Activated naive CD4-positive, alpha-beta T cell treated with anti-CD3 and anti-CD28 coated beads for 36 hours (primary cell): ENCODE results near the gene LDLRAD4. TPM values are rescaled to one million over a fixed set of nuclear protein-coding genes. Genes with fewer than 3 reads are reported as not detected.
"Not testable (repeated sequence)": the region's sequence is repeated elsewhere in the genome, so short reads cannot be mapped to it uniquely, and the experiment has no call there.

Experiments
- CTCF ChIA-PET: fragments of 350-600 bp; sonication (Branson Sonifier 250); formaldehyde crosslinking; loops from one replicate; lab custom pipeline; 2021; ENCODE audit warnings: antibody characterized with exemption; lab: Charles Lee
- DNase-seq: peaks from one replicate; pipeline ENCODE4 v3.0.0-alpha.2; 2020
- H3K27ac Mint-ChIP-seq: one replicate; pipeline ENCODE4 v1.8.0; 2021; ENCODE audit warnings: mild to moderate bottlenecking, mixed read lengths
- H3K27me3 Mint-ChIP-seq: one replicate; pipeline ENCODE4 v1.8.0; 2021; ENCODE audit warnings: low read depth, mixed read lengths
- H3K36me3 Mint-ChIP-seq: one replicate; pipeline ENCODE4 v1.8.0; 2021; ENCODE audit warnings: low read depth, mixed read lengths
- H3K4me1 Mint-ChIP-seq: one replicate; pipeline ENCODE4 v1.8.0; 2021; ENCODE audit warnings: low read depth, mixed read lengths
- H3K4me3 Mint-ChIP-seq: one replicate; pipeline ENCODE4 v1.8.0; 2021; ENCODE audit warnings: mild to moderate bottlenecking, moderate library complexity, mixed read lengths
- H3K9me3 Mint-ChIP-seq: one replicate; pipeline ENCODE4 v1.8.0; 2021; ENCODE audit warnings: mixed read lengths
- intact Hi-C: fragments of 100-400 bp; cut with micrococcal nuclease; formaldehyde crosslinking; loops from one replicate; pipeline ENCODE4 v1.15.1; 2023
- total RNA-seq, 2 experiments: library from RNA; stranded (reverse); gene quantifications; one replicate each; pipeline ENCODE4 v1.2.3, GENCODE V29; 2021

LDLRAD4 gene
- total RNA-seq, 2 experiments from 2014 or later: 19.4 to 21.3 TPM

DNA sequence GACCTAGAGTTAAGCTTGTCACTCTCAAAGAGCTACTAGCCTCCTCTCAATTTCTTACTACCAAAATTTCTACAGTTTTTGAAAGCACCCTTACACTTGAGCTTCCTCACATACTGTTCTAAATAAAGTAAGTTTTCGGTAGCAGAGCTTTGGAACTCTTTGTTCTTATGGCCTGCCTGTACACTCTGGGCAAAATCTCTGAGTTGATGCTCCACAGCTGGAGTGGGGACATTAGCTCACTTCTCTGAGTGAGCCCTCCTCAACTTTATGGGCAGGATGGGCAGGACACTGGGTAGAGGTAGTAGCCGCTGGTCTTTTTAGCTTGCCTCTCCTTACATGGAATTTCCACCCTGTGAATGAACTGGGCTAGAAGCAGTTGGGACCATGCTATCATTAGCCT lies 380.0 kb downstream of the LDLRAD4 start:
- CTCF ChIA-PET: interaction anchor here (1.3 kb wide), 1 partner anchor 382 kb away, joined by 3 read pairs; no protein-coding TSS in a partner anchor
- intact Hi-C loops: no loop called here

DNA sequence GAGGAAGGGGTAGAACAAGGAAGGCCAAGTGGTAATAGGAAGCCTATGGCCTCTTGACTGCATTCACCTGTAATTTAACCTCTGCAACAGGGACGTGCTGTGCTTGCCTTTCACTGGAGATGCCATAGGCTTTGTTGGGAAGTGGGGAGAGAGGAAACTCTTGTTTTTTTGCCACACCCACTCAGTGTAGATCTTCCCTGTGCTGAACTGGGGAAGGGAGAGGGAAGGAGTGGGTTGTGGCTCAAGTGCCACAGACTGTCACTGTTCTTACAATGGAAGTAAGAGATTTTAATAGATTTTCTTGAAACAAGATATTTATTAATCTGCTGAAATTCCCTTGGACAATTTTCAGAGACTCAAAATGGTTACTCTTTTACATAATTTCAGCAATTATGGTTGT lies 380.5 kb downstream of the LDLRAD4 start:
- no peak for DNase-seq
- Mint-ChIP-seq H3K4me1 (no peaks in the 10 kb centered on the region), H3K36me3 (peaks cover 30% of the 10 kb centered on the region), H3K4me3 (no peak overlapping the region), H3K27ac (no peak overlapping the region), H3K9me3 (peaks cover 41% of the 10 kb centered on the region), H3K27me3 (no peaks in the 10 kb centered on the region)
- CTCF ChIA-PET: interaction anchor here (1.3 kb wide), 1 partner anchor 382 kb away, joined by 3 read pairs; no protein-coding TSS in a partner anchor
- intact Hi-C loops: no loop called here

More for the DNA sequence above, 380.0 kb downstream of the LDLRAD4 start:
- Mint-ChIP-seq H3K4me1 (no peaks in the 10 kb centered on the region), H3K4me3 (no peak overlapping the region), H3K9me3 (peaks cover 41% of the 10 kb centered on the region), H3K36me3 (peaks cover 34% of the 10 kb centered on the region), H3K27me3 (no peaks in the 10 kb centered on the region), H3K27ac (no peak overlapping the region)
- no peak for DNase-seq

DNA sequence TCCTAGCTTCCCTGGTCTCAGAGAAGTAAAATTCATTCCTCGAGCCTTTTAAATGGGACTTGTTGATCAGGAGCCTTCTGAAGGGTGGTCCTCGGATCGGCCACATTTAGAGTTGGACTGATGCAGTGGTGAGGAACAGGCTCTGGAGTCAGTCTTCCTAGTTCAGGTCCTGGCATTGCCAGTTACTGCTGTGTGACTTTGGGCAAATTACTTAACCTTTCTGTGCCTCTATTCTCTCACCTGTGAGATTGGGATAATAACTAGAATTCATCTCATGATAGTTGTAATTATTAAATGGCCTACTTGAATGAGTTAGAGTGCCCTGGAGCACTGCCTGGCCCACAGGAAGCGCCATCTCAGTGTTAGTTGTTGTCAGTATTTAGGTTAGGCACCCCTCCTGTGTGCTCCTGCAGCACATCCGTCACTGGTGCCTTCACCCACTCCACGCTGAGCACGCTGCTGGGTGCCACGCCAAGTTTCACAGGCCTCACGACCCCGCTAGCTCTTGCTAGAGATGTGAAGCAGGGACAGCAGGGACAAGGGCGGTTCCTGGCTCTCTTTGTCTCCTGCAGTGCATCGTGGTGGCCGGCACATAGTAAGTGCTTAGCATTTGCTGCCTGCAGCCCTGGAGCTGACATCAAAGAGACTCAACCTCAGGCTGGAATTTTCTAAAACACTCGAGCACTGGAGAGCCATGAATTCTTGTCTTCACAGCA lies 384.9 kb downstream of the LDLRAD4 start:
- DNase-seq: no peak
- Mint-ChIP-seq H3K27ac (no peak overlapping the region), H3K9me3 (peaks cover 5% of the 10 kb centered on the region), H3K4me1 (peaks cover 3% of the 10 kb centered on the region), H3K36me3 (peaks cover 7% of the 10 kb centered on the region), H3K27me3 (no peaks in the 10 kb centered on the region), H3K4me3 (no peak overlapping the region)
- intact Hi-C loops: no loop called here
- CTCF ChIA-PET: interaction anchor here (0.6 to 1.7 kb wide), 3 partner anchors 9 to 46 kb away, joined by 3 to 8 read pairs (median 7); no protein-coding TSS in a partner anchor

DNA sequence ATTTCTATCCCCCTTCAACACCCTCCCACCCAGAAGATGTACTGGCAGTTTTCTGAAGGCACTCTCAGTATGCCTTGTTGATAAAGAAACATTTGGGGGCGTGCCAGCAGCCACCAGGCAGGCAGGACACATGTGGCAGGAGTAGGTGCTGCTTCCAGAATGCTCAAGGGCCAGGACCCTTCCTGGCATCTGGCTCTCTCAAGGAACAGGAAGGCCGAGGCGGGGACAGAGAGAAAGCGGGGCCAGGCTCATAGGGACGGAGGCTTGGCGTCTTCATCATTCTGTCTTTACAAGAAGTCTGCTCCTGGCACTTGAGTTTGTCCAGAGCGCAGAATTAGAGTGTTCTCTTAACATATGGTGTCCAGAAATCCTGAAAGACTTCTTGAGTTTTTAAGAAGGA lies 386.2 kb downstream of the LDLRAD4 start:
- peaks cover 4% of the 10 kb centered on the region for H3K36me3 Mint-ChIP-seq
- peaks cover 14% of the 10 kb centered on the region for H3K4me1 Mint-ChIP-seq
- H3K9me3 Mint-ChIP-seq: peaks cover 3% of the 10 kb centered on the region
- no peak overlapping the region for H3K27ac Mint-ChIP-seq
- H3K27me3 Mint-ChIP-seq: no peaks in the 10 kb centered on the region
- no peak overlapping the region for H3K4me3 Mint-ChIP-seq
- no peak for DNase-seq
- intact Hi-C loops: no loop called here
- CTCF ChIA-PET: interaction anchor here (1.3 to 1.7 kb wide), 2 partner anchors 8 to 47 kb away, joined by 7 to 8 read pairs; no protein-coding TSS in a partner anchor

DNA sequence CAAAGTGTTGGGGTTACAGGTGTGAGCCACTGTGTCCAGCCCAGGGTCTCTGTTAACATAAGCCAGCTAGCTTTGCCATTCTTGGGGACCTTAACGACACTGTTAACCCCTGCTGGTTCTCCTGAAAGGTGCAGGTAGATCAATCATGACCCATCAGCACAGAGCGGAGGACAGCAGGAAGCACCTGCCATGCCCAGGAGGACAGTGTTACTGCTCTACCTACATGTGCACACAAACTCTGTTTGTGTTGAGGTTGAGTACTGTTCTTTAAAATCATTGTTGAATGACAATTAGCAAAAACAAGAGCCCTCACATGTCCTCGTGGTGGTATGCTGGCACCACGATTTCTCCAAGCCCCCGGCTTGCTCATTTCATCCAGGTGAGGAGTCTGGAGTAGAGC lies 386.9 kb downstream of the LDLRAD4 start:
- H3K36me3 Mint-ChIP-seq: peaks cover 4% of the 10 kb centered on the region
- intact Hi-C loops: no loop called here
- peaks cover 3% of the 10 kb centered on the region for H3K9me3 Mint-ChIP-seq
- CTCF ChIA-PET: no interaction called here
- H3K4me1 Mint-ChIP-seq: peaks cover 14% of the 10 kb centered on the region
- no peak overlapping the region for H3K4me3 Mint-ChIP-seq
- no peaks in the 10 kb centered on the region for H3K27me3 Mint-ChIP-seq
- H3K27ac Mint-ChIP-seq: no peak overlapping the region
- no peak for DNase-seq

DNA sequence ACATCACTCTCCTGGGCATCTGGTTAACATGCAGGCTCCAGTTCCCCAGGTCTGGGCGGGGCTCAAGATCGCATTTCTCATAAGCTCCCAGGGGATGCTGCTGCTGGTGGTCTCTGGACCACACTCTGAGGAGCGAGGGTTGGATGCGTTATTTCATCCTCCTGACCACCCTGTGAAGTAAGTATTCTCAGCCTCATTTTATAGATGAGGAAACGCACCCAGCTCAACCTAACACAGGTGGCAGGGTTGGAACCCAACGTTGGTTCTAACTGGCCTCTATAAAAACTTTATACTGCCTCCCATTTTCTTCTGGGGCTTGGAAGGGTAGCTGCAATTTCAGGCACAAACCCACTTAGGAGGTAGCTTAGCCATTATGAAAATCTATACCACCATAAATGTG lies 387.3 kb downstream of the LDLRAD4 start:
- Mint-ChIP-seq H3K36me3 (peaks cover 4% of the 10 kb centered on the region), H3K27ac (no peak overlapping the region), H3K9me3 (peaks cover 3% of the 10 kb centered on the region), H3K4me1 (peaks cover 17% of the 10 kb centered on the region), H3K27me3 (no peaks in the 10 kb centered on the region), H3K4me3 (no peak overlapping the region)
- DNase-seq: no peak
- CTCF ChIA-PET: interaction anchor here (0.8 kb wide), 1 partner anchor 8 kb away, joined by 3 read pairs; no protein-coding TSS in a partner anchor
- intact Hi-C loops: no loop called here

DNA sequence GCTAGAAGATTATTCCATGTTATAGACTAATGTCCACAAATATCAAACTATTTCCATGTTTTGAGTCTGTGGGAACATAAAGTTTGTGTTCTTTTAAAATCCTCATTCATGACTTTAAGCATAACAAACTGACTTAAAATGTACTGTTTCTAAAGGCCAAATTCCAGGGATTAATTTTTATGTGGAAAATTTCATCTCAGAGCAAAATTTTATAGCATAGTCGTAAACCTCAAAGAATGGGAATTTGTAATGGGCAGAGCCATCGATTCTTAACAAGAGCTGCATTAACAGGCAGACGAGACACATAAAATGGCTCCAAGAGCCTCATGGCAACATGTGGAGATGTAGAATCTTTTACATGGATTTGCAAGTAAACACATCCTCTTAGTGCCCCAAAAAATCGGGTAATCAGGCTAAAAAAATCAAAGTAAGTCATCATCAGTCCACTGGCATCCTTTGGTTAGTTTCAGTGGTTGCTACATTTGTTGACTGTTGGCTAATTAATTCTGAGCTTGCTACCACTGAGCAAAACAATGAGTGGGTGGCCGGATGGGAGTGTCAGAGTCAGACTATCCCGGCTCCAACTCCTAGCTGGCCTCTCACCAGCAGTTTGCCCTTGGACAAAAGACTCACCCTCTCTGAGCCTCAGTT lies 388.2 kb downstream of the LDLRAD4 start:
- intact Hi-C loops: no loop called here
- H3K4me3 Mint-ChIP-seq: no peak overlapping the region
- CTCF ChIA-PET: interaction anchor here (0.8 kb wide), 1 partner anchor 9 kb away, joined by 3 read pairs; no protein-coding TSS in a partner anchor
- no peak for DNase-seq
- H3K27ac Mint-ChIP-seq: no peak overlapping the region
- H3K36me3 Mint-ChIP-seq: peaks cover 4% of the 10 kb centered on the region
- no peaks in the 10 kb centered on the region for H3K27me3 Mint-ChIP-seq
- peaks cover 25% of the 10 kb centered on the region for H3K4me1 Mint-ChIP-seq
- peaks cover 3% of the 10 kb centered on the region for H3K9me3 Mint-ChIP-seq

DNA sequence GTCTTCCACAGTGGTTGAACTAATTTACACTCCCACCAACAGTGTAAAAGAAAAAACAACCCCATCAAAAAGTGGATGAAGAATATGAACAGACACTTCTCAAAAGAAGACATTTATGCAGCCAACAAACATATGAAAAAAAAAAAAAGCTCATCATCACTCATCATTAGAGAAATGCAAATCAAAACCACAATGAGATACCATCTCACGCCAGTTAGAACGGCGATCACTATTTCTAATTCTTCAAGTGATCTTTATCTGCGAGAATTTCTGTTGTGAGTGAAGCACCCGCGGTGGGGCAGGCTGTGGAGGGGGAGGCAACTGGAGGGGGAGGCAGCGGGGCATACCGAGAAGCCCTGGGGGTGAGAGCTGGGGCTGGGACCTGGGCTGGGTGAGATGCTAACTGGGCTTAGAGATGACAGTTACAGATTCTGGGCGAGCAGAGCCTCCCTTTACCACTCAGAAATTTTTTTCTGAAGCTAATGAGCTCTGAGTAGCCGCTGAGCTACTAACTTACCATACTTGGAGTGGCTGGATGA lies 389.5 kb downstream of the LDLRAD4 start:
- H3K27me3 Mint-ChIP-seq, H3K9me3 Mint-ChIP-seq, H3K36me3 Mint-ChIP-seq, intact Hi-C loops, DNase-seq, H3K4me3 Mint-ChIP-seq, H3K27ac Mint-ChIP-seq: not testable (repeated sequence)
- peaks cover 39% of the 10 kb centered on the region for H3K4me1 Mint-ChIP-seq
- CTCF ChIA-PET: interaction anchor here (1.1 to 1.6 kb wide), 2 partner anchors 50 to 392 kb away, joined by 5 to 15 read pairs; no protein-coding TSS in a partner anchor

DNA sequence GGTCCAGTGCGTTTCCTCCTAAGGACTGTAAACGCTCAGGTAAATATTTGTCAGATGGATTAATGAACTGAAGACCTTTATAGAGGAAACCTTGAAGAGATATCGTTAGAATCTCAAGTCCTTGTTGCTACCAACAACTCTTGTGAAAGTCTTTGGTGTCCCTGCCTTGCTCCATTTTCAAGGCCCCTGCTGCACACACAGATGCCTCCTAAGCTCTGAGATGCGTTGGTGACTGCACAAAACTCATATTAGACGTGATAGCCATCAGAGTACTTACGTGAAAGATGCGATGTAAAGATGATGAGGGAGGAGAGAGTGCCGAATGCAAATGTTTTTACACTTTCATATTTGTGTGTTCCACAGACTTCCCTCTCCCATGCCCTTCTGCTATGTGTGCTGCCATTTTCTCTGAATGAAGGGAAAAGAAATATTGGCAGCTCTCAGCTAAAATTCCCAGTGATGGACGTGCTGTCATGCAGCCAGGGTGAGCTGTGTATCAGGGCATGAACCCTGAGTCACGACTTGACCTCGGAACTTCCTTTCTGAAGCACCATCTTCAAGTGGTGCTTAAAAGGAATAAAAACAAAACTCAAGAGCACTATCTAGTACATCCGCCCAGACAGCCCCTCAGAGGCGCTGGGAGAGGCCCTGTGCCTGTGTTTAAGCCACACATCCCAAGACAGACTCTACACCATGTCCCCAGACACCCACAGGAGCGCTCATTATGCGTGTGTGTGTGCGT lies 390.4 kb downstream of the LDLRAD4 start:
- H3K27ac Mint-ChIP-seq: no peak overlapping the region
- CTCF ChIA-PET: interaction anchor here (0.5 to 1.6 kb wide), 6 partner anchors 8 to 393 kb away, joined by 3 to 15 read pairs (median 4); no protein-coding TSS in a partner anchor
- peak; percentile 62 for DNase-seq
- intact Hi-C loops: no loop called here
- H3K36me3 Mint-ChIP-seq: peaks cover 4% of the 10 kb centered on the region
- peaks cover 48% of the 10 kb centered on the region for H3K4me1 Mint-ChIP-seq
- H3K4me3 Mint-ChIP-seq: no peak overlapping the region
- H3K9me3 Mint-ChIP-seq: peaks cover 3% of the 10 kb centered on the region
- no peaks in the 10 kb centered on the region for H3K27me3 Mint-ChIP-seq

DNA sequence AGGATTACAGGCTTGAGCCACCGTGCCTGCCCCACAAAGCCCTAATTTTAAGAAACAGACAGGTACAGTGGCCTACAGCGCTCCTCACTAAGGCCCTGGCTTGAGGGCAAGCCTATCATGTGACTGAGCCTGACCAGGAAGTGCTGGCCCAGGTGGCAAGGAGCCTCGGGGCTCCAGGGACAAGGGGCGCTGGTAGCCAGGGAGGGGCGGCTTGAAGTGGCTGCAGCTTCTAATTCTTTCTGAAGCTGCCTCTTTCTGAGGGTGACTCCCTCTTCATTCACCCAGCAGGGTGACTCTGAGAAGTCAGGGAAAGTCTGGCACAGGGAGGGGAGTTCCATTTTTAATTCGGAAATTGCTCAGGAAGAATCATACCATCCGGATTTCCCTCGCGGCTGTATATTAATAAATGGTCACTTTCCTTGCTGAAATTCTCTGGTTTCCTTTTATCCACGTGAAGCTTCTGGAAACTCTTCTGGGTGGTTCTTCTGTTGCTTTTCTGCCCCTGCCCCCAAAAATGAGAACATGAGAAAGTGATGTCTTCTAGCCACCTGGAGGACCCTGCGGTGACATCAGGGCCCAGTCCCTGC lies 392.1 kb downstream of the LDLRAD4 start:
- no peak for DNase-seq
- H3K4me3 Mint-ChIP-seq: no peak overlapping the region

DNA sequence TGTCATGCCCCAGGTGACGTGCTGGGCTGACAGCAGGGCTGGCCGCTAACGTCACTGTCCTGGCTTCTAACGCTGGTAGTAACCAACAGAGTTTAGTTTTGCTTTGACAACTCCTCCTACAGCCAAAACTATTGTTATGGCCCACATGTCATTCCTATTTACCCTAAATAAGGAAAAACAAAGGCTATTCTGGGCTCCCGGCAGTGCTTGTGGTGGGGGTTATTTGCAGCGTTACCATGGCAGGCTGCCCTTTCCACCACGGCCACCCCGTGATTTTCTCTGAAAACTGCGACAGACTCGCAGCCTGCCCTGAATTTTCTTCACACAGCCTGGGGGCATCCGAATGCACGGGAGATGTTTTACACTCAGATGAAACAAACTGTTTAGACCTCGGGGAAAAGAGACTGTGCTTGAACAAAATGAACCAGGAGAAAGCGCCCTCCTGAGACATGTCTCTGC lies 392.6 kb downstream of the LDLRAD4 start:
- Mint-ChIP-seq H3K4me1 (peaks cover 69% of the 10 kb centered on the region), H3K9me3 (peaks cover 3% of the 10 kb centered on the region), H3K4me3 (peak overlapping the region; percentile 71), H3K27ac (no peak overlapping the region), H3K27me3 (no peaks in the 10 kb centered on the region), H3K36me3 (peaks cover 4% of the 10 kb centered on the region)
- DNase-seq: no peak
- CTCF ChIA-PET: interaction anchor here (1.5 to 1.7 kb wide), 2 partner anchors 19 to 48 kb away, joined by 4 to 8 read pairs; no protein-coding TSS in a partner anchor
- intact Hi-C loops: loop anchor here (5.0 to 10.0 kb wide), 2 partner anchors 154 to 726 kb away; partner anchors contain the start of gene PTPN2

More for the DNA sequence above, 392.1 kb downstream of the LDLRAD4 start:
- Mint-ChIP-seq H3K36me3 (peaks cover 4% of the 10 kb centered on the region), H3K27me3 (no peaks in the 10 kb centered on the region), H3K4me1 (peaks cover 63% of the 10 kb centered on the region), H3K27ac (no peak overlapping the region), H3K9me3 (peaks cover 3% of the 10 kb centered on the region)
- CTCF ChIA-PET: interaction anchor here (0.5 kb wide), 1 partner anchor 23 kb away, joined by 5 read pairs; no protein-coding TSS in a partner anchor
- intact Hi-C loops: loop anchor here (5.0 to 10.0 kb wide), 2 partner anchors 153 to 726 kb away; partner anchors contain the start of gene PTPN2
